A549 (cell line): ENCODE measurements around the gene MAML2.

Source experiments
- BCL3 ChIP-seq: fragments of >200 bp; sonication (Bioruptor Twin); formaldehyde crosslinking; IDR thresholded peaks from 3 replicates; pipeline ENCODE4 v1.6.1; 2016
- CBX2 ChIP-seq: fragments of 200-600 bp; sonication (generic); IDR thresholded peaks from 2 replicates; pipeline ENCODE4 v1.6.1; 2016; ENCODE audit warnings: low read depth, mild to moderate bottlenecking, borderline replicate concordance
- CTCF ChIP-seq: fragments of >200 bp; sonication (Bioruptor Twin); formaldehyde crosslinking; IDR thresholded peaks from 3 replicates; pipeline ENCODE4 v1.5.1; 2016
- JUN ChIP-seq, 2 experiments: fragments of >200 bp; sonication (Bioruptor Twin); formaldehyde crosslinking; IDR thresholded peaks; 2 replicates in 1 of 2; 3 replicates in 1 of 2; pipeline ENCODE4 v1.6.1; 2016 to 2017
- JUNB ChIP-seq: fragments of >200 bp; sonication (Bioruptor Twin); formaldehyde crosslinking; IDR thresholded peaks from 2 replicates; pipeline ENCODE4 v1.6.1; 2016
- MAFK ChIP-seq: fragments of 450-650 bp; IDR thresholded peaks from 2 replicates; pipeline ENCODE4 v1.6.1; 2014; ENCODE audit not compliant: partially characterized antibody
- POLR2A ChIP-seq: IDR thresholded peaks from 2 replicates; pipeline ENCODE4 v1.6.1; 2012; ENCODE audit warnings: mild to moderate bottlenecking, low read length
- POLR2AphosphoS2 ChIP-seq: conservative IDR thresholded peaks from 2 replicates; pipeline ENCODE4 v1.6.1; 2012; ENCODE audit warnings: low read length, improper control_type of control experiment, inconsistent platforms
- RAD21 ChIP-seq, 2 experiments: fragments of >200 bp in 1 of 2; sonication (Bioruptor Twin) in 1 of 2; formaldehyde crosslinking in 1 of 2; IDR thresholded peaks in 1 of 2; conservative IDR thresholded peaks in 1 of 2; 2 replicates in 1 of 2; 3 replicates in 1 of 2; pipeline ENCODE4 v1.6.1; 2012 to 2018; ENCODE audit warnings: inconsistent platforms in 1 of 2
- RFX5 ChIP-seq: fragments of 450-650 bp; IDR thresholded peaks from 2 replicates; pipeline ENCODE4 v1.7.1; 2014; ENCODE audit warnings: antibody characterized with exemption, mild to moderate bottlenecking, moderate library complexity
- SMC3 ChIP-seq: fragments of >200 bp; sonication (Bioruptor Twin); formaldehyde crosslinking; IDR thresholded peaks from 3 replicates; pipeline ENCODE4 v1.6.1; 2018; ENCODE audit warnings: inconsistent platforms
- TF ChIP-seq, protein P1 (sequence below): fragments of 450-650 bp; IDR thresholded peaks from 2 replicates; pipeline ENCODE4 v1.6.1; 2014; ENCODE audit warnings: antibody characterized with exemption

- TF ChIP-seq CTCF: no peak
- no peak for TF ChIP-seq POLR2AphosphoS2
- TF ChIP-seq POLR2A: no peak
- TF ChIP-seq SMC3: no peak
- TF ChIP-seq, protein P1, sequence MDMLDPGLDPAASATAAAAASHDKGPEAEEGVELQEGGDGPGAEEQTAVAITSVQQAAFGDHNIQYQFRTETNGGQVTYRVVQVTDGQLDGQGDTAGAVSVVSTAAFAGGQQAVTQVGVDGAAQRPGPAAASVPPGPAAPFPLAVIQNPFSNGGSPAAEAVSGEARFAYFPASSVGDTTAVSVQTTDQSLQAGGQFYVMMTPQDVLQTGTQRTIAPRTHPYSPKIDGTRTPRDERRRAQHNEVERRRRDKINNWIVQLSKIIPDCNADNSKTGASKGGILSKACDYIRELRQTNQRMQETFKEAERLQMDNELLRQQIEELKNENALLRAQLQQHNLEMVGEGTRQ: no peak
- TF ChIP-seq CBX2: no peak
- no peak for TF ChIP-seq JUNB
- no peak for TF ChIP-seq RAD21 (conservative IDR thresholded peaks at IDR 0.05 in 1 of 2, IDR thresholded peaks at IDR 0.05 in 1 of 2)
- no peak for TF ChIP-seq BCL3
- TF ChIP-seq RFX5: no peak
- no peak for TF ChIP-seq MAFK
- TF ChIP-seq JUN (IDR thresholded peaks at IDR 0.05): no peak
These were observed 60.3 kb downstream of the MAML2 start for GRCh38 chr11:96282625-96283220.
